Measurements from ENCODE around the gene GPR18. TPM values are rescaled to one million over a fixed set of nuclear protein-coding genes. Genes with fewer than 3 reads are reported as not detected.

The GPR18 gene
- total RNA-seq, 1 experiment from 2014 or later = not detected

GRCh38 chr13:99256283-99256682 is 1.9 kb downstream of the GPR18 start:
- intact Hi-C loops (cut with micrococcal nuclease; ENCODE audit: unreplicated experiment) = no loop called here
- POLR2A ChIA-PET (ENCODE audit: low non-redundant PET) = no interaction called here
- TF ChIP-seq CTCF (conservative IDR thresholded peaks at IDR 0.05; ENCODE audit: low read depth, low read length) (no peak), EZH2 (IDR thresholded peaks at IDR 0.05; ENCODE audit: borderline replicate concordance, low read depth, low read length, poor library complexity, severe bottlenecking) (no peak)
- Histone ChIP-seq H3K4me3 (ENCODE audit: low read depth, low read length, poor library complexity, severe bottlenecking) (no peak overlapping the region), H3K27me3 (replicated peaks; ENCODE audit: insufficient read depth, low read depth, low read length, poor library complexity) (no peaks in the 10 kb centered on the region), H3K36me3 (ENCODE audit: insufficient read depth, low read length, poor library complexity, severe bottlenecking) (peaks cover 4% of the 10 kb centered on the region), H3K27ac (ENCODE audit: low read depth, low read length, poor library complexity, severe bottlenecking) (no peak overlapping the region), H3K4me1 (ENCODE audit: insufficient read depth, low read length, poor library complexity, severe bottlenecking) (peaks cover 8% of the 10 kb centered on the region), H3K9me3 (ENCODE audit: low read depth, low read length, poor library complexity, severe bottlenecking) (no peaks in the 10 kb centered on the region)
- no TSS peak for BruUV-seq (replicated peaks)
- no peak for DNase-seq (ENCODE audit: low spot score)
- CTCF ChIA-PET = no interaction called here

- CTCF ChIA-PET = no interaction called here
- POLR2A ChIA-PET (ENCODE audit: low non-redundant PET) = no interaction called here
- H3K27me3 ChIP-seq (replicated peaks; ENCODE audit: insufficient read depth, low read depth, low read length, poor library complexity) = no peaks in the 10 kb centered on the region
- TF ChIP-seq EZH2 (IDR thresholded peaks at IDR 0.05; ENCODE audit: borderline replicate concordance, low read depth, low read length, poor library complexity, severe bottlenecking) (no peak), CTCF (conservative IDR thresholded peaks at IDR 0.05; ENCODE audit: low read depth, low read length) (no peak)
- peaks cover 8% of the 10 kb centered on the region for H3K4me1 ChIP-seq (ENCODE audit: insufficient read depth, low read length, poor library complexity, severe bottlenecking)
- H3K27ac ChIP-seq (ENCODE audit: low read depth, low read length, poor library complexity, severe bottlenecking) = no peak overlapping the region
- BruUV-seq (replicated peaks) = no TSS peak
- no peak overlapping the region for H3K4me3 ChIP-seq (ENCODE audit: low read depth, low read length, poor library complexity, severe bottlenecking)
- no peaks in the 10 kb centered on the region for H3K9me3 ChIP-seq (ENCODE audit: low read depth, low read length, poor library complexity, severe bottlenecking)
- peaks cover 4% of the 10 kb centered on the region for H3K36me3 ChIP-seq (ENCODE audit: insufficient read depth, low read length, poor library complexity, severe bottlenecking)
- intact Hi-C loops (cut with micrococcal nuclease; ENCODE audit: unreplicated experiment) = no loop called here
- DNase-seq (ENCODE audit: low spot score) = no peak
These were observed 2.9 kb downstream of the GPR18 start for GRCh38 chr13:99255271-99255670.

- intact Hi-C loops (cut with micrococcal nuclease; ENCODE audit: unreplicated experiment) = no loop called here
- POLR2A ChIA-PET (ENCODE audit: low non-redundant PET) = no interaction called here
These were observed 3.3 kb downstream of the GPR18 start for GRCh38 chr13:99254830-99255229.

More at GRCh38 chr13:99254830-99255229, 3.3 kb downstream of the GPR18 start:
- no peaks in the 10 kb centered on the region for H3K27me3 ChIP-seq (replicated peaks; ENCODE audit: insufficient read depth, low read depth, low read length, poor library complexity)
- H3K27ac ChIP-seq (ENCODE audit: low read depth, low read length, poor library complexity, severe bottlenecking) = no peak overlapping the region
- CTCF ChIA-PET = no interaction called here
- peaks cover 8% of the 10 kb centered on the region for H3K4me1 ChIP-seq (ENCODE audit: insufficient read depth, low read length, poor library complexity, severe bottlenecking)
- no peak overlapping the region for H3K4me3 ChIP-seq (ENCODE audit: low read depth, low read length, poor library complexity, severe bottlenecking)
- DNase-seq (ENCODE audit: low spot score) = no peak
- BruUV-seq (replicated peaks) = no TSS peak
- H3K36me3 ChIP-seq (ENCODE audit: insufficient read depth, low read length, poor library complexity, severe bottlenecking) = peaks cover 4% of the 10 kb centered on the region
- TF ChIP-seq EZH2 (IDR thresholded peaks at IDR 0.05; ENCODE audit: borderline replicate concordance, low read depth, low read length, poor library complexity, severe bottlenecking) (no peak), CTCF (conservative IDR thresholded peaks at IDR 0.05; ENCODE audit: low read depth, low read length) (no peak)
- H3K9me3 ChIP-seq (ENCODE audit: low read depth, low read length, poor library complexity, severe bottlenecking) = no peaks in the 10 kb centered on the region
